GM06990 (cell line): ENCODE measurements around the gene NDUFB10.

Experiments
- DNase-seq: peaks from one replicate; pipeline ENCODE4 v3.0.0-alpha.2; 2011; ENCODE audit not compliant: insufficient read length; ENCODE audit errors: extremely low read depth
- H3K27me3 ChIP-seq: replicated peaks from 2 replicates; pipeline ENCODE4 v1.6.0; 2011; ENCODE audit warnings: low read length; ENCODE audit not compliant: control insufficient read depth, insufficient read depth
- H3K36me3 ChIP-seq: 2 replicates; pipeline ENCODE4 v1.5.1; 2011; ENCODE audit warnings: low read length; ENCODE audit not compliant: control insufficient read depth, insufficient read depth
- H3K4me3 ChIP-seq: replicated peaks from 2 replicates; pipeline ENCODE4 v1.5.1; 2011; ENCODE audit warnings: low read depth, mild to moderate bottlenecking, control low read depth, low read length
- CTCF ChIP-seq: IDR thresholded peaks from 2 replicates; pipeline ENCODE4 v1.5.1; 2011; ENCODE audit warnings: low read length, control low read depth, mild to moderate bottlenecking, inconsistent platforms; ENCODE audit not compliant: insufficient read depth, poor library complexity, severe bottlenecking

NDUFB10 gene

GRCh38 chr16:2009164-2009711 is 49.9 kb downstream of the NDUFB10 start:
- peaks cover 7% of the 10 kb centered on the region for H3K36me3 ChIP-seq
- no peak for DNase-seq
- peak overlapping the region; percentile 68 for H3K4me3 ChIP-seq
- H3K27me3 ChIP-seq = no peaks in the 10 kb centered on the region
- no peak for TF ChIP-seq CTCF

- Histone ChIP-seq H3K36me3 (peaks cover 7% of the 10 kb centered on the region), H3K27me3 (no peaks in the 10 kb centered on the region), H3K4me3 (peak within 1 kb of the TSS; percentile 77)
- peak; percentile 89 for DNase-seq
- TF ChIP-seq CTCF = no peak
Measured at GRCh38 chr16:2009791-2010510, 50.6 kb downstream of the NDUFB10 start, which contains the start of gene ZNF598. ZNF598 (minus strand) TSS chr16:2009821.
